ENCODE results near the gene NCEH1.

Gene NCEH1

GRCh38 chr3:172688588-172688987 is 22.3 kb downstream of the NCEH1 start:
- TF ChIP-seq ZFX (IDR thresholded peaks at IDR 0.05; ENCODE audit: borderline replicate concordance) (no peak), CTCF (IDR thresholded peaks at IDR 0.05) (no peak)
- no peak overlapping the region for H3K27ac ChIP-seq

GRCh38 chr3:172687501-172687900 is 23.4 kb downstream of the NCEH1 start:
- no peak overlapping the region for H3K27ac ChIP-seq
- no peak for TF ChIP-seq ZFX (IDR thresholded peaks at IDR 0.05; ENCODE audit: borderline replicate concordance)
- TF ChIP-seq CTCF (IDR thresholded peaks at IDR 0.05), result no peak

GRCh38 chr3:172685331-172686214 is 25.3 kb downstream of the NCEH1 start:
- no peak overlapping the region for H3K27ac ChIP-seq
- TF ChIP-seq CTCF (IDR thresholded peaks at IDR 0.05), result no peak
- no peak for TF ChIP-seq ZFX (IDR thresholded peaks at IDR 0.05; ENCODE audit: borderline replicate concordance)

GRCh38 chr3:172680684-172681083 is 30.2 kb downstream of the NCEH1 start:
- H3K27ac ChIP-seq, result no peak overlapping the region
- TF ChIP-seq CTCF (IDR thresholded peaks at IDR 0.05), result no peak
- no peak for TF ChIP-seq ZFX (IDR thresholded peaks at IDR 0.05; ENCODE audit: borderline replicate concordance)

- no peak for TF ChIP-seq ZFX (IDR thresholded peaks at IDR 0.05; ENCODE audit: borderline replicate concordance)
- TF ChIP-seq CTCF (IDR thresholded peaks at IDR 0.05), result no peak
- H3K27ac ChIP-seq, result no peak overlapping the region
Measured at GRCh38 chr3:172679599-172679998, 31.3 kb downstream of the NCEH1 start.

- no peak overlapping the region for H3K27ac ChIP-seq
- TF ChIP-seq CTCF (IDR thresholded peaks at IDR 0.05) (no peak), ZFX (IDR thresholded peaks at IDR 0.05; ENCODE audit: borderline replicate concordance) (no peak)
Measured at GRCh38 chr3:172678068-172678467, 32.8 kb downstream of the NCEH1 start.

- H3K27ac ChIP-seq, result no peak overlapping the region
- no peak for TF ChIP-seq ZFX (IDR thresholded peaks at IDR 0.05; ENCODE audit: borderline replicate concordance)
- TF ChIP-seq CTCF (IDR thresholded peaks at IDR 0.05), result no peak
Measured at GRCh38 chr3:172676196-172676922, 34.5 kb downstream of the NCEH1 start.
